H1 (cell line): ENCODE results near the gene CADM1.

Experiments used
- BRCA1 ChIP-seq: IDR thresholded peaks from 2 replicates; pipeline ENCODE4 v1.6.1; 2012; ENCODE audit warnings: low read depth, low read length, improper control_type of control experiment
- CREB1 ChIP-seq: IDR thresholded peaks from 2 replicates; pipeline ENCODE4 v1.6.1; 2012; ENCODE audit warnings: inconsistent platforms
- EGR1 ChIP-seq: IDR thresholded peaks from 2 replicates; pipeline ENCODE4 v1.6.1; 2011; ENCODE audit warnings: low read depth, low read length, borderline replicate concordance
- EZH2 ChIP-seq: fragments of 200-600 bp; sonication (generic); IDR thresholded peaks from 2 replicates; pipeline ENCODE4 v1.7.1; 2012; ENCODE audit warnings: low read depth, mild to moderate bottlenecking, moderate library complexity, low read length, inconsistent platforms; ENCODE audit not compliant: severe bottlenecking
- RXRA ChIP-seq: IDR thresholded peaks from 2 replicates; pipeline ENCODE4 v1.6.1; 2011; ENCODE audit warnings: low read depth, mild to moderate bottlenecking, low read length, moderate library complexity; ENCODE audit not compliant: insufficient read depth
- TAF1 ChIP-seq: IDR thresholded peaks from 2 replicates; pipeline ENCODE4 v1.6.1; 2011; ENCODE audit warnings: mild to moderate bottlenecking, low read depth, low read length
- ZNF274 ChIP-seq: IDR thresholded peaks from 2 replicates; pipeline ENCODE4 v1.7.0; 2012; ENCODE audit warnings: low read length, borderline replicate concordance; ENCODE audit errors: extremely low read depth
- TF ChIP-seq, protein P1 (sequence below), 3 experiments: IDR thresholded peaks; 1 replicate in 2 of 3; 2 replicates in 1 of 3; pipeline versions ENCODE4 v1.5.1 to v1.6.1; 2011; ENCODE audit warnings: low read length in 3 of 3, mild to moderate bottlenecking in 3 of 3, inconsistent platforms in 2 of 3, low read depth in 1 of 3, moderate library complexity in 1 of 3; ENCODE audit not compliant: insufficient read depth in 1 of 3; ENCODE audit errors: control extremely low read depth in 1 of 3

DNA sequence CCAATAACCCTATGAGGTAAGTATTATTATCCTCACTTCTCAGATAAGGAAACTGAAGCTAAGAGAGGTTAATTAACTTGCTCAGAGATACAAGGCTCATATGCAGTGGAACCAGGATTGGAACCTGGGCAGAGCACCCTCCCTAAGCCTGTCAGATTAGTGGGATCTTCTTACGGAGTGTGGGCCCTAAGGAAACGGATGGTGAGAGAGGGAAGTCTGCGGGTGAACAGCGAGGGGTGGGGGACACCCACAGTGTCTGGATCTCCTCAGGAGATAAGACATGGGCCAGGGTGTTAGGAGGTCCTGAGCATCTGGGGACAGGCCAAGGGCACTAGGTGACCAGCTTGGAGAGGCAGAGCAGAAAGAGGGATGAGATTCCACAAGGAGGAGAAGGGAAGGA is 376.0 kb downstream of the CADM1 start:
- TF ChIP-seq TAF1 (no peak), ZNF274 (no peak), BRCA1 (no peak), EGR1 (no peak), EZH2 (no peak), CREB1 (no peak), RXRA (no peak)
- TF ChIP-seq, protein P1, sequence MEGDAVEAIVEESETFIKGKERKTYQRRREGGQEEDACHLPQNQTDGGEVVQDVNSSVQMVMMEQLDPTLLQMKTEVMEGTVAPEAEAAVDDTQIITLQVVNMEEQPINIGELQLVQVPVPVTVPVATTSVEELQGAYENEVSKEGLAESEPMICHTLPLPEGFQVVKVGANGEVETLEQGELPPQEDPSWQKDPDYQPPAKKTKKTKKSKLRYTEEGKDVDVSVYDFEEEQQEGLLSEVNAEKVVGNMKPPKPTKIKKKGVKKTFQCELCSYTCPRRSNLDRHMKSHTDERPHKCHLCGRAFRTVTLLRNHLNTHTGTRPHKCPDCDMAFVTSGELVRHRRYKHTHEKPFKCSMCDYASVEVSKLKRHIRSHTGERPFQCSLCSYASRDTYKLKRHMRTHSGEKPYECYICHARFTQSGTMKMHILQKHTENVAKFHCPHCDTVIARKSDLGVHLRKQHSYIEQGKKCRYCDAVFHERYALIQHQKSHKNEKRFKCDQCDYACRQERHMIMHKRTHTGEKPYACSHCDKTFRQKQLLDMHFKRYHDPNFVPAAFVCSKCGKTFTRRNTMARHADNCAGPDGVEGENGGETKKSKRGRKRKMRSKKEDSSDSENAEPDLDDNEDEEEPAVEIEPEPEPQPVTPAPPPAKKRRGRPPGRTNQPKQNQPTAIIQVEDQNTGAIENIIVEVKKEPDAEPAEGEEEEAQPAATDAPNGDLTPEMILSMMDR (IDR thresholded peaks at IDR 0.05; ENCODE audit: control extremely low read depth in 1 of 3, insufficient read depth in 1 of 3, low read depth in 1 of 3, low read length in 3 of 3) = no peak
